C4-2B (cell line): ENCODE data around the gene PCSK6.
A peak's percentile ranks its signal among the peaks of the same experiment; 100 is the strongest.

Experiments used
- H3K27ac ChIP-seq: fragments of 450-650 bp; 2 replicates; pipeline ENCODE4 v1.5.1; 2017
- CTCF ChIP-seq: fragments of 450-650 bp; conservative IDR thresholded peaks from 2 replicates; pipeline ENCODE4 v1.5.1; 2017; ENCODE audit warnings: mild to moderate bottlenecking
- ZFX ChIP-seq: fragments of 450-650 bp; IDR thresholded peaks from 2 replicates; pipeline ENCODE4 v1.6.1; 2017

The PCSK6 gene

GRCh38 chr15:101489599-101490407 is at the start of gene PCSK6:
Gene PCSK6, minus strand, starts transcription at chr15:101489707. Its CDS starts 37 bp downstream, at chr15:101489670.
- TF ChIP-seq ZFX (peak; percentile 20; the same call in 1 of the 2 replicates), CTCF (no peak)
- peak within 1 kb of the TSS; percentile 45 for H3K27ac ChIP-seq

GRCh38 chr15:101538996-101539395 is 49.5 kb upstream of the PCSK6 start:
- TF ChIP-seq ZFX (no peak), CTCF (no peak)
- no peak overlapping the region for H3K27ac ChIP-seq

- TF ChIP-seq CTCF, result no peak
- no peak for TF ChIP-seq ZFX
Measured at GRCh38 chr15:101538177-101538576, 48.7 kb upstream of the PCSK6 start.

GRCh38 chr15:101537483-101538080 is 48.1 kb upstream of the PCSK6 start:
- TF ChIP-seq CTCF (no peak), ZFX (no peak)
- H3K27ac ChIP-seq, result no peak overlapping the region

More at GRCh38 chr15:101538177-101538576, 48.7 kb upstream of the PCSK6 start:
- H3K27ac ChIP-seq, result no peak overlapping the region

GRCh38 chr15:101536875-101537405 is 47.4 kb upstream of the PCSK6 start:
- no peak overlapping the region for H3K27ac ChIP-seq
- TF ChIP-seq CTCF (no peak), ZFX (no peak)

GRCh38 chr15:101536166-101536874 is 46.8 kb upstream of the PCSK6 start:
- no peak overlapping the region for H3K27ac ChIP-seq
- no peak for TF ChIP-seq CTCF
